HEK293 (cell line): Measurements from ENCODE around the gene OR1L8.
"Not testable (repeated sequence)": the region's sequence is repeated elsewhere in the genome, so short reads cannot be mapped to it uniquely, and the experiment has no call there.

ENCODE experiments used
- CTCF ChIA-PET: fragments of 350-600 bp; formaldehyde crosslinking; extraction: SDS; loops from one replicate; lab custom pipeline; 2021; ENCODE audit warnings: antibody characterized with exemption; lab: Yijun Ruan, JAX
- POLR2A ChIA-PET: fragments of 300-600 bp; formaldehyde crosslinking; extraction: SDS; loops from one replicate; lab custom pipeline; 2020; ENCODE audit warnings: antibody characterized with exemption, inconsistent platforms; lab: Yijun Ruan, JAX
- H3K27ac ChIP-seq: fragments of 200-500 bp; sonication (Bioruptor generic); 2 replicates; pipeline ENCODE4 v1.5.1; 2014; ENCODE audit warnings: low read depth, low read length, control low read depth, inconsistent platforms; ENCODE audit errors: extremely low read depth
- H3K36me3 ChIP-seq, 2 experiments: fragments of 200-500 bp in 1 of 2; sonication (Bioruptor generic) in 1 of 2; 1 replicate in 1 of 2; 2 replicates in 1 of 2; pipeline ENCODE4 v1.5.1; 2014 to 2017; ENCODE audit warnings: inconsistent platforms in 2 of 2, low read length in 2 of 2; ENCODE audit not compliant: control insufficient read depth in 2 of 2, insufficient read depth in 1 of 2
- H3K4me1 ChIP-seq: fragments of 200-500 bp; sonication (Bioruptor generic); 2 replicates; pipeline ENCODE4 v1.5.1; 2014; ENCODE audit warnings: mild to moderate bottlenecking, low read length, inconsistent platforms; ENCODE audit not compliant: control insufficient read depth, insufficient read depth
- H3K4me3 ChIP-seq: 2 replicates; pipeline ENCODE4 v1.5.1; 2011; ENCODE audit warnings: low read depth, mild to moderate bottlenecking, control low read depth, low read length, moderate library complexity
- H3K9me3 ChIP-seq: fragments of 200-500 bp; sonication (Bioruptor generic); 2 replicates; pipeline ENCODE4 v1.5.1; 2014; ENCODE audit warnings: low read depth, low read length, inconsistent platforms; ENCODE audit not compliant: control insufficient read depth, insufficient read depth
- CTCF ChIP-seq: fragments of 450-650 bp; formaldehyde crosslinking; IDR thresholded peaks from 2 replicates; pipeline ENCODE4 v1.5.1; 2016; ENCODE audit warnings: missing biosample characterization, missing genetic modification characterization
- KLF16 ChIP-seq: fragments of 450-650 bp; formaldehyde crosslinking; IDR thresholded peaks from 2 replicates; pipeline ENCODE4 v1.5.1; 2017; ENCODE audit warnings: missing biosample characterization, missing genetic modification characterization
- MEIS1 ChIP-seq: sonication (generic); formaldehyde crosslinking; IDR thresholded peaks from 2 replicates; pipeline ENCODE4 v1.8.1; 2022; ENCODE audit warnings: missing genetic modification reagents, mild to moderate bottlenecking, borderline replicate concordance
- MZF1 ChIP-seq: fragments of 450-650 bp; formaldehyde crosslinking; IDR thresholded peaks from 2 replicates; pipeline ENCODE4 v1.5.1; 2017; ENCODE audit warnings: missing biosample characterization, missing genetic modification characterization, borderline replicate concordance
- OVOL3 ChIP-seq: fragments of 450-650 bp; formaldehyde crosslinking; IDR thresholded peaks from 2 replicates; pipeline ENCODE4 v1.5.1; 2016; ENCODE audit warnings: missing biosample characterization, missing genetic modification characterization
- PRDM2 ChIP-seq: fragments of 450-650 bp; formaldehyde crosslinking; IDR thresholded peaks from 2 replicates; pipeline ENCODE4 v1.5.1; 2016; ENCODE audit warnings: missing biosample characterization, missing genetic modification characterization, borderline replicate concordance
- REPIN1 ChIP-seq: fragments of 450-650 bp; formaldehyde crosslinking; IDR thresholded peaks from 2 replicates; pipeline ENCODE4 v1.5.1; 2017; ENCODE audit warnings: missing biosample characterization, missing genetic modification characterization, low read depth
- WT1 ChIP-seq: fragments of 450-650 bp; formaldehyde crosslinking; IDR thresholded peaks from 2 replicates; pipeline ENCODE4 v1.5.1; 2016; ENCODE audit warnings: missing biosample characterization, missing genetic modification characterization
- ZNF112 ChIP-seq: fragments of 450-650 bp; formaldehyde crosslinking; IDR thresholded peaks from 2 replicates; pipeline ENCODE4 v1.5.0; 2017; ENCODE audit warnings: missing biosample characterization, missing genetic modification characterization
- ZNF16 ChIP-seq: fragments of 450-650 bp; formaldehyde crosslinking; IDR thresholded peaks from 2 replicates; pipeline ENCODE4 v1.5.1; 2016; ENCODE audit warnings: low read depth, missing biosample characterization, missing genetic modification characterization
- ZNF175 ChIP-seq: fragments of 450-650 bp; formaldehyde crosslinking; IDR thresholded peaks from 2 replicates; pipeline ENCODE4 v1.5.1; 2016; ENCODE audit warnings: missing biosample characterization, missing genetic modification characterization
- ZNF223 ChIP-seq: fragments of 450-650 bp; formaldehyde crosslinking; IDR thresholded peaks from 2 replicates; pipeline ENCODE4 v1.5.1; 2016; ENCODE audit warnings: missing biosample characterization, missing genetic modification characterization
- ZNF248 ChIP-seq: fragments of 450-650 bp; formaldehyde crosslinking; IDR thresholded peaks from 2 replicates; pipeline ENCODE4 v1.5.1; 2017; ENCODE audit warnings: missing biosample characterization, missing genetic modification characterization
- ZNF324 ChIP-seq: fragments of 450-650 bp; formaldehyde crosslinking; IDR thresholded peaks from 2 replicates; pipeline ENCODE4 v1.5.1; 2016; ENCODE audit warnings: missing biosample characterization, missing genetic modification characterization
- ZNF501 ChIP-seq: fragments of 450-650 bp; formaldehyde crosslinking; IDR thresholded peaks from 2 replicates; pipeline ENCODE4 v1.5.1; 2016; ENCODE audit warnings: missing biosample characterization, missing genetic modification characterization
- ZNF645 ChIP-seq: fragments of 450-650 bp; formaldehyde crosslinking; IDR thresholded peaks from 2 replicates; pipeline ENCODE4; 2016; ENCODE audit warnings: missing biosample characterization, missing genetic modification characterization
- ZNF704 ChIP-seq: fragments of 450-650 bp; formaldehyde crosslinking; IDR thresholded peaks from 2 replicates; pipeline ENCODE4 v1.5.1; 2016; ENCODE audit warnings: missing biosample characterization, missing genetic modification characterization
- TF ChIP-seq, protein P1 (sequence below): fragments of 450-650 bp; formaldehyde crosslinking; IDR thresholded peaks from 2 replicates; pipeline ENCODE4 v1.5.1; 2016; ENCODE audit warnings: missing biosample characterization, missing genetic modification characterization
- TF ChIP-seq, protein P2 (sequence below): fragments of 450-650 bp; formaldehyde crosslinking; IDR thresholded peaks from 2 replicates; pipeline ENCODE4 v1.5.1; 2017; ENCODE audit warnings: missing biosample characterization, missing genetic modification characterization

OR1L8 gene

DNA sequence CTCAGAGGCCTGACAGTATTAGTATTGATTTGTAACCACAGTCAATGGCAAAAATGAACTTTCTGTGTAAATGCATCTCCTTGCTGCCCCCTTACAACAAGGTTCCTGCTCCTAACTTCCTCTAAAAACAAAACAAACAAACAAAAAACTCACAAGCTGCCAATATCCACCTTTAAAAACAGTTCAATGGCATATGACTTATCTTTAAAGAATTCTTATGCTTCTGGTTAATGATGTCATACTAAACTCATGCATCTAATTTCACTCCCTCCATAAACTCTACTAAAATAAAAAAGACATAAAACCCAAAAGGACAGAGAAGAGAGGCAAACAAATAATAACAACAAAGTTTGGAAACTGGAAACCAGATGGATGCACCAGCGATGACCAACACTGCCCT lies 47.0 kb downstream of the OR1L8 start:
- TF ChIP-seq ZNF223 (tag by site-specific recombination) = no peak
- TF ChIP-seq ZNF175 (tag by site-specific recombination) = no peak
- no peak for TF ChIP-seq WT1 (tag by site-specific recombination)
- no peak for TF ChIP-seq REPIN1
- no peak for TF ChIP-seq ZNF645 (tag by site-specific recombination)
- TF ChIP-seq ZNF324 (tag by site-specific recombination) = no peak
- no peak for TF ChIP-seq PRDM2
- no peak for TF ChIP-seq ZNF16
- TF ChIP-seq ZNF248 (tag by site-specific recombination) = no peak
- no peak for TF ChIP-seq OVOL3 (tag by site-specific recombination)
- TF ChIP-seq ZNF112 = no peak
- TF ChIP-seq CTCF (tag by site-specific recombination) = no peak
- TF ChIP-seq KLF16 (tag by site-specific recombination) = no peak
- no peak for TF ChIP-seq ZNF501
- TF ChIP-seq, protein P1, sequence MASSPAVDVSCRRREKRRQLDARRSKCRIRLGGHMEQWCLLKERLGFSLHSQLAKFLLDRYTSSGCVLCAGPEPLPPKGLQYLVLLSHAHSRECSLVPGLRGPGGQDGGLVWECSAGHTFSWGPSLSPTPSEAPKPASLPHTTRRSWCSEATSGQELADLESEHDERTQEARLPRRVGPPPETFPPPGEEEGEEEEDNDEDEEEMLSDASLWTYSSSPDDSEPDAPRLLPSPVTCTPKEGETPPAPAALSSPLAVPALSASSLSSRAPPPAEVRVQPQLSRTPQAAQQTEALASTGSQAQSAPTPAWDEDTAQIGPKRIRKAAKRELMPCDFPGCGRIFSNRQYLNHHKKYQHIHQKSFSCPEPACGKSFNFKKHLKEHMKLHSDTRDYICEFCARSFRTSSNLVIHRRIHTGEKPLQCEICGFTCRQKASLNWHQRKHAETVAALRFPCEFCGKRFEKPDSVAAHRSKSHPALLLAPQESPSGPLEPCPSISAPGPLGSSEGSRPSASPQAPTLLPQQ (tag by site-specific recombination) = no peak
- TF ChIP-seq MZF1 (tag by site-specific recombination) = no peak
- TF ChIP-seq, protein P2, sequence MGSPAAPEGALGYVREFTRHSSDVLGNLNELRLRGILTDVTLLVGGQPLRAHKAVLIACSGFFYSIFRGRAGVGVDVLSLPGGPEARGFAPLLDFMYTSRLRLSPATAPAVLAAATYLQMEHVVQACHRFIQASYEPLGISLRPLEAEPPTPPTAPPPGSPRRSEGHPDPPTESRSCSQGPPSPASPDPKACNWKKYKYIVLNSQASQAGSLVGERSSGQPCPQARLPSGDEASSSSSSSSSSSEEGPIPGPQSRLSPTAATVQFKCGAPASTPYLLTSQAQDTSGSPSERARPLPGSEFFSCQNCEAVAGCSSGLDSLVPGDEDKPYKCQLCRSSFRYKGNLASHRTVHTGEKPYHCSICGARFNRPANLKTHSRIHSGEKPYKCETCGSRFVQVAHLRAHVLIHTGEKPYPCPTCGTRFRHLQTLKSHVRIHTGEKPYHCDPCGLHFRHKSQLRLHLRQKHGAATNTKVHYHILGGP (tag by site-specific recombination) = no peak
- TF ChIP-seq MEIS1 (CRISPR knock-in tag) = no peak
- no peak for TF ChIP-seq ZNF704 (tag by site-specific recombination)
- POLR2A ChIA-PET = no interaction called here

GRCh38 chr9:122531157-122531556 lies 52.0 kb downstream of the OR1L8 start:
- POLR2A ChIA-PET, H3K4me1 ChIP-seq, H3K4me3 ChIP-seq, H3K27ac ChIP-seq, H3K36me3 ChIP-seq, H3K9me3 ChIP-seq, CTCF ChIA-PET: not testable (repeated sequence)

More for the DNA sequence above, 47.0 kb downstream of the OR1L8 start:
- no peak overlapping the region for H3K27ac ChIP-seq
- H3K9me3 ChIP-seq = no peaks in the 10 kb centered on the region
- no peaks in the 10 kb centered on the region for H3K4me1 ChIP-seq
- no peak overlapping the region for H3K4me3 ChIP-seq
- CTCF ChIA-PET = no interaction called here
- H3K36me3 ChIP-seq = no peaks in the 10 kb centered on the region
